Breast epithelium (tissue), 3 donors: ENCODE results near the gene ARHGAP15.

Experiments
- CTCF ChIP-seq, 3 donors: fragments of 450-650 bp; IDR thresholded peaks; one replicate each; pipeline ENCODE4 v1.5.1; 2016 to 2017; ENCODE audit warnings: antibody characterized with exemption in 3 of 3, mild to moderate bottlenecking in 3 of 3, moderate library complexity in 3 of 3
- POLR2A ChIP-seq: fragments of 450-650 bp; IDR thresholded peaks from one replicate; pipeline ENCODE4 v1.6.1; 2016; ENCODE audit warnings: antibody characterized with exemption, mild to moderate bottlenecking, moderate library complexity
- POLR2AphosphoS5 ChIP-seq, 3 donors: sonication (generic); formaldehyde crosslinking; IDR thresholded peaks; one replicate each; pipeline ENCODE4 v1.6.1; 2017; ENCODE audit warnings: antibody characterized with exemption in 3 of 3

GRCh38 chr2:143792602-143793001, 663.4 kb downstream of the ARHGAP15 start:
- TF ChIP-seq CTCF (IDR thresholded peaks at IDR 0.05): no peak
- no peak for TF ChIP-seq POLR2AphosphoS5 (IDR thresholded peaks at IDR 0.05)
- no peak for TF ChIP-seq POLR2A
